Stimulated activated naive CD4-positive, alpha-beta T cell (primary cell): ENCODE results near the gene CEACAM19.
"Not testable (repeated sequence)": the region's sequence is repeated elsewhere in the genome, so short reads cannot be mapped to it uniquely, and the experiment has no call there.

ENCODE experiments used
- DNase-seq, 6 experiments: peaks; one replicate each; lab custom pipeline; 2025; lab: John Stamatoyannopoulos, UW

CEACAM19 gene

GRCh38 chr19:44675521-44675920 lies 4.2 kb downstream of the CEACAM19 start:
- no peak for DNase-seq

- no peak for DNase-seq
These were observed 5.9 kb downstream of the CEACAM19 start for GRCh38 chr19:44677019-44677811.

- DNase-seq, result no peak
These were observed 9.3 kb downstream of the CEACAM19 start for GRCh38 chr19:44680536-44680935.

GRCh38 chr19:44681992-44682790 lies 10.9 kb downstream of the CEACAM19 start:
- DNase-seq, result no peak

GRCh38 chr19:44682807-44683206 lies 11.5 kb downstream of the CEACAM19 start:
- no peak for DNase-seq

- DNase-seq, result no peak
These were observed 12.3 kb downstream of the CEACAM19 start for GRCh38 chr19:44683434-44684210.

GRCh38 chr19:44684396-44684795 lies 13.1 kb downstream of the CEACAM19 start:
- not testable (repeated sequence) for DNase-seq

GRCh38 chr19:44684892-44685863 lies 13.9 kb downstream of the CEACAM19 start:
- no peak for DNase-seq

- no peak for DNase-seq
These were observed 14.6 kb downstream of the CEACAM19 start for GRCh38 chr19:44685877-44686276.

GRCh38 chr19:44686896-44687295 lies 15.6 kb downstream of the CEACAM19 start:
- no peak for DNase-seq

- DNase-seq, result no peak
These were observed 16.6 kb downstream of the CEACAM19 start for GRCh38 chr19:44687888-44688287.

- DNase-seq, result peak; percentile 28 to 74 (median 71)
These were observed 18.2 kb downstream of the CEACAM19 start for GRCh38 chr19:44689290-44690130.

- no peak for DNase-seq
These were observed 18.8 kb downstream of the CEACAM19 start for GRCh38 chr19:44690131-44690440.

- DNase-seq, result peak in 2 of 6 experiments; percentile 42 to 59
These were observed 21.1 kb downstream of the CEACAM19 start for GRCh38 chr19:44692379-44692721.

GRCh38 chr19:44694184-44694579 lies 22.9 kb downstream of the CEACAM19 start:
- peak in 1 of 6 experiments; percentile 2 for DNase-seq

GRCh38 chr19:44696939-44697669 lies 25.8 kb downstream of the CEACAM19 start:
- no peak for DNase-seq

GRCh38 chr19:44697670-44698034 lies 26.4 kb downstream of the CEACAM19 start:
- no peak for DNase-seq

GRCh38 chr19:44698492-44699201 lies 27.4 kb downstream of the CEACAM19 start, which contains the start of gene CEACAM16:
TSS of gene CEACAM16 (plus strand) at chr19:44699151. CDS start at chr19:44701457, 2,306 bp downstream.
- DNase-seq, result no peak

- DNase-seq, result no peak
These were observed 29.3 kb downstream of the CEACAM19 start for GRCh38 chr19:44700547-44700946.
